A549 (cell line): ENCODE measurements around the gene ICAM2. TPM values are rescaled to one million over a fixed set of nuclear protein-coding genes. Genes with fewer than 3 reads are reported as not detected.

ENCODE experiments used
- ATAC-seq, 2 experiments: fragments of 200-7000 bp in 1 of 2; fragments of >200 bp in 1 of 2; cut with Nextera tagmentation in 1 of 2; cut with Tn5 transposase in 1 of 2; 3 replicates each; pipeline versions ENCODE4 v1.8.0 to v1.9.1; 2018 to 2020; ENCODE audit warnings: mild to moderate bottlenecking in 1 of 2, moderate library complexity in 1 of 2
- CTCF ChIA-PET: fragments of 300-600 bp; sonication (Branson Sonifier 250); formaldehyde crosslinking; extraction: SDS; loops from one replicate; lab custom pipeline; 2021; ENCODE audit warnings: antibody characterized with exemption, inconsistent platforms; lab: Yijun Ruan, JAX
- POLR2A ChIA-PET: fragments of 350-600 bp; formaldehyde crosslinking; extraction: SDS; loops from one replicate; lab custom pipeline; 2021; ENCODE audit warnings: antibody characterized with exemption, inconsistent platforms; lab: Yijun Ruan, JAX
- DNase-seq, 2 experiments: peaks; one replicate each; pipeline versions ENCODE4 v3.0.0 to v3.0.0-alpha.2; 2011 to 2016; ENCODE audit warnings: low read depth in 1 of 2, low spot score in 1 of 2
- FAIRE-seq: peaks from 2 replicates; lab custom pipeline; 2011; peaks lifted over from hg19 to GRCh38; lab: Jason Lieb, UNC
- H3K27ac ChIP-seq, 2 experiments: fragments of >200 bp; sonication (Bioruptor Twin); formaldehyde crosslinking; 3 replicates each; pipeline ENCODE4 v1.5.1; 2016 to 2017
- H3K4me1 ChIP-seq: fragments of >200 bp; sonication (Bioruptor Twin); formaldehyde crosslinking; 3 replicates; pipeline ENCODE4 v1.6.1; 2016
- H3K4me2 ChIP-seq: fragments of >200 bp; sonication (Bioruptor Twin); formaldehyde crosslinking; 3 replicates; pipeline ENCODE4 v1.6.1; 2016
- H3K4me3 ChIP-seq: fragments of >200 bp; sonication (Bioruptor Twin); formaldehyde crosslinking; 3 replicates; pipeline ENCODE4 v1.5.1; 2016
- H3K9me3 ChIP-seq: fragments of >200 bp; sonication (Bioruptor Twin); formaldehyde crosslinking; 3 replicates; pipeline ENCODE4 v1.6.1; 2016
- EHF ChIP-seq: fragments of 250-450 bp; sonication (Bioruptor Pico); IDR thresholded peaks from 2 replicates; pipeline ENCODE4 v1.5.0; 2020; ENCODE audit warnings: mild to moderate bottlenecking
- EP300 ChIP-seq, 2 experiments: fragments of >200 bp; sonication (Bioruptor Twin); formaldehyde crosslinking; IDR thresholded peaks; 2 replicates in 1 of 2; 3 replicates in 1 of 2; pipeline ENCODE4 v1.6.1; 2016 to 2017
- ESRRA ChIP-seq: fragments of 150-350 bp; IDR thresholded peaks from 2 replicates; pipeline ENCODE4 v1.6.1; 2014; ENCODE audit warnings: mild to moderate bottlenecking, low read length, borderline replicate concordance
- FOXS1 ChIP-seq: fragments of 250-450 bp; sonication (Bioruptor Pico); IDR thresholded peaks from 2 replicates; pipeline ENCODE4 v1.5.0; 2020; ENCODE audit warnings: mild to moderate bottlenecking, moderate library complexity
- HMGXB4 ChIP-seq: fragments of 250-450 bp; sonication (Bioruptor Pico); IDR thresholded peaks from 2 replicates; pipeline ENCODE4 v1.5.0; 2021; ENCODE audit warnings: mild to moderate bottlenecking, moderate library complexity, borderline replicate concordance
- HOXB13 ChIP-seq: fragments of 250-450 bp; sonication (Bioruptor Pico); IDR thresholded peaks from 2 replicates; pipeline ENCODE4 v1.5.0; 2020; ENCODE audit warnings: low read depth, mild to moderate bottlenecking, moderate library complexity
- HOXB5 ChIP-seq: fragments of 250-450 bp; sonication (Bioruptor Pico); IDR thresholded peaks from 2 replicates; pipeline ENCODE4 v1.5.0; 2020; ENCODE audit warnings: mild to moderate bottlenecking, moderate library complexity
- JUN ChIP-seq, 2 experiments: fragments of >200 bp; sonication (Bioruptor Twin); formaldehyde crosslinking; IDR thresholded peaks; 2 replicates in 1 of 2; 3 replicates in 1 of 2; pipeline ENCODE4 v1.6.1; 2016 to 2017
- JUNB ChIP-seq: fragments of >200 bp; sonication (Bioruptor Twin); formaldehyde crosslinking; IDR thresholded peaks from 2 replicates; pipeline ENCODE4 v1.6.1; 2016
- MAZ ChIP-seq: fragments of 150-350 bp; IDR thresholded peaks from 2 replicates; pipeline ENCODE4 v1.6.1; 2014; ENCODE audit warnings: antibody characterized with exemption, low read depth, low read length, borderline replicate concordance
- NFE2L2 ChIP-seq: fragments of 150-350 bp; conservative IDR thresholded peaks from 2 replicates; pipeline ENCODE4 v1.6.1; 2014; ENCODE audit warnings: low read length
- NPAS2 ChIP-seq: fragments of 250-450 bp; sonication (Bioruptor Pico); IDR thresholded peaks from 2 replicates; pipeline ENCODE4 v1.8.0; 2022; ENCODE audit warnings: mild to moderate bottlenecking, moderate library complexity, borderline replicate concordance
- PBX3 ChIP-seq: IDR thresholded peaks from 2 replicates; pipeline ENCODE4 v1.6.1; 2012
- RARB ChIP-seq: fragments of 250-450 bp; sonication (Bioruptor Pico); IDR thresholded peaks from 2 replicates; pipeline ENCODE4 v1.8.0; 2021; ENCODE audit warnings: mild to moderate bottlenecking, moderate library complexity
- RFX5 ChIP-seq: fragments of 450-650 bp; IDR thresholded peaks from 2 replicates; pipeline ENCODE4 v1.7.1; 2014; ENCODE audit warnings: antibody characterized with exemption, mild to moderate bottlenecking, moderate library complexity
- SMC3 ChIP-seq: fragments of >200 bp; sonication (Bioruptor Twin); formaldehyde crosslinking; IDR thresholded peaks from 3 replicates; pipeline ENCODE4 v1.6.1; 2018; ENCODE audit warnings: inconsistent platforms
- SREBF2 ChIP-seq: fragments of 450-650 bp; IDR thresholded peaks from 2 replicates; pipeline ENCODE4 v1.6.1; 2014; ENCODE audit warnings: mild to moderate bottlenecking, moderate library complexity
- TFCP2L1 ChIP-seq: fragments of 250-450 bp; sonication (Bioruptor Pico); IDR thresholded peaks from 2 replicates; pipeline ENCODE4 v1.5.0; 2021; ENCODE audit warnings: mild to moderate bottlenecking
- ZSCAN20 ChIP-seq: fragments of 250-450 bp; sonication (Bioruptor Pico); IDR thresholded peaks from 2 replicates; pipeline ENCODE4 v1.8.0; 2022; ENCODE audit warnings: mild to moderate bottlenecking, moderate library complexity
- WGBS: methylation state at CpG from one replicate; pipeline ENCODE4 v1.1.6; 2017; ENCODE audit errors: missing lambda C conversion rate; 5-methylcytosine and 5-hydroxymethylcytosine counted together
- polyA plus RNA-seq, 4 experiments: library from polyadenylated mRNA; depleted of rRNA in 3 of 4; stranded (reverse); fragments of >200 nt; fragmentation: RNase III in 1 of 4; extraction: RNeasy Plus Mini Kit Qiagen cat#74134 plus additional on column Dnase treatment in 1 of 4; gene quantifications; 2 replicates in 3 of 4; 3 replicates in 1 of 4; pipeline ENCODE4 v1.2.3, GENCODE V29; 2011 to 2017
- TF ChIP-seq, protein P1 (sequence below): fragments of 150-350 bp; IDR thresholded peaks from 2 replicates; pipeline ENCODE4 v1.6.1; 2014; ENCODE audit warnings: low read depth, mild to moderate bottlenecking, low read length
- TF ChIP-seq, protein P2 (sequence below): fragments of >200 bp; sonication (Bioruptor Twin); formaldehyde crosslinking; IDR thresholded peaks from 3 replicates; pipeline ENCODE4 v1.6.1; 2016

The ICAM2 gene
- polyA plus RNA-seq, 2 of the 4 experiments (the other 2 are of a cell fraction): not detected

DNA sequence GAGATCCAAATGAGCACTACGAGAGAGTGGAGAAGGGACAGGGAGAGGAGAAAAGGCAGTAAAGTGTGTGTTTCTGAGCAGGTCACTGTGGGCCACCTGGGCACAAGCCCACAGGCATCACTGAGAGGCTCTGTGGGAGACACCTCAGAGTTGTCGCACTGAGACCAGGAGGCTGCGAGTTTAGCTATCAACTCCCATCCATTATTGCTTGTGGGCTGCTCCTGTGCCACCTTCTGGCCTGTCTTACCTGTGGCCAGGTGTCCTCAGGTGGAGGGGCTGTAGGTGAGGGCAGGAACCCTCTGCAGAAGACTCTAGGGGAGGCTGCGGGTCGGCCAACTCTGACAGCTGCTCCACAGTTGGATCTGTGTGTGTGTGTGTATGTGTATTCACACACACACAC, 24.8 kb downstream of the ICAM2 start (continued):
- TF ChIP-seq RARB (CRISPR knock-in tag) (no peak), JUN (IDR thresholded peaks at IDR 0.05) (no peak)
- TF ChIP-seq, protein P1, sequence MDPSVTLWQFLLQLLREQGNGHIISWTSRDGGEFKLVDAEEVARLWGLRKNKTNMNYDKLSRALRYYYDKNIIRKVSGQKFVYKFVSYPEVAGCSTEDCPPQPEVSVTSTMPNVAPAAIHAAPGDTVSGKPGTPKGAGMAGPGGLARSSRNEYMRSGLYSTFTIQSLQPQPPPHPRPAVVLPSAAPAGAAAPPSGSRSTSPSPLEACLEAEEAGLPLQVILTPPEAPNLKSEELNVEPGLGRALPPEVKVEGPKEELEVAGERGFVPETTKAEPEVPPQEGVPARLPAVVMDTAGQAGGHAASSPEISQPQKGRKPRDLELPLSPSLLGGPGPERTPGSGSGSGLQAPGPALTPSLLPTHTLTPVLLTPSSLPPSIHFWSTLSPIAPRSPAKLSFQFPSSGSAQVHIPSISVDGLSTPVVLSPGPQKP: no peak

DNA sequence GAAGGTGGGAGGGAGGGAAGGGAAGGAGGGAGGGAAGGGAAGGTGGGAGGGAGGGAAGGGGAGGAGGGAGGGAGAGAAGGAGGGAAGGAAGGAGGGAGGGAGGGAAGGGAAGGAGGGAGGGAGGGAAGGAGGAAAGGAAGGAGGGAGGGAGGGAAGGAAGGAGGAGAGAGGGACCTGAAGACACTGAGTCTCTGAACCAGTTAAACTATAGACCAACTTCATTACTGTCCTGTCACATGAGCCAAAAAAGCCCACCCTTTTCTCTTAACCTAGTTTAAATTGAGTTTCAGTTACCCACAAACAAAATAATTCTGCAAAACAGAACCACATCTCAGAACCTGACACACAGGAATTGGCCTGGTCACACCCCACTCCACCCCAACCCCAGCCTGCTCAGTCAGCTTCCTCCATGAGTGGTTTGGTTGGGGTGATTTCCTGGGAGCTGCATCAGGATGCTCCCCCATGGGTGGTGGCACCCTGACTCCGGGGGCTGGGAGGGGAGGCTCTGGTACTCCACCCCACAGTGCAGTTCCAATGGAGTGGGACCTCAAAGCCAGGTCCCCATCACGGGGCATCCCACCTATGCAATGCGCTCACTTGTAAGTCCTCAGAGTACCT, 27.0 kb downstream of the ICAM2 start:
- POLR2A ChIA-PET: interaction anchor here (0.6 kb wide), 1 partner anchor 24 kb away, joined by 3 read pairs; no protein-coding TSS in a partner anchor
- no peak for FAIRE-seq
- no peak overlapping the region for H3K4me2 ChIP-seq
- H3K4me3 ChIP-seq: no peak overlapping the region
- TF ChIP-seq NPAS2 (CRISPR knock-in tag) (no peak), TFCP2L1 (CRISPR knock-in tag) (no peak), NFE2L2 (no peak), HOXB13 (no peak), JUNB (no peak), EHF (no peak), HOXB5 (CRISPR knock-in tag) (no peak), FOXS1 (CRISPR knock-in tag) (no peak), ZSCAN20 (CRISPR knock-in tag) (no peak), RFX5 (no peak), SREBF2 (no peak)
- TF ChIP-seq, protein P1: no peak
- H3K4me1 ChIP-seq: peaks cover 3% of the 10 kb centered on the region; the same call in 1 of the 3 replicates
- ATAC-seq: no peak
- no peak overlapping the region for H3K27ac ChIP-seq
- WGBS: 17% methylated on average over 3 of the region's 3 CpGs
- CTCF ChIA-PET: interaction anchor here (0.7 to 14.8 kb wide), 9 partner anchors 8 to 140 kb away, joined by 3 to 150 read pairs (median 7); partner anchors contain the start of genes CSHL1 and GH1
- DNase-seq: no peak
- H3K9me3 ChIP-seq: no peaks in the 10 kb centered on the region

DNA sequence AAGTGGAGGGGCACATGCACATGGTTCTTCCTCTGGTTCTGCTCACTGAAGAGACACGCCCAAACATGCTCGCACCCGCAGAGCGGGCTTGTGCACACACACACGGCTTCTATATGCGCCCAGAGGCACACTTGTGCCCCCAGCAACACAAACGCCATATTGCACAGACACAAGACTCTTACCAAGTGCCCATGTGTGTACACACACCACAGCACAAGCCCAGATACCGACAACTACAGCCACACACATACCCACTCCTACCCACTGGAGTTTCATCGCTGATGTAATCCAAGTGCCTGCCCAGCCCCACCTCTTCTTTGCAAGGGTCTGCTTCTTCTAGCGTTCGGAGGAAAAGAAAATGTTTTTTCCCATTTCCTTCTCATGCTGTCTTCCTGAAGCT, 28.8 kb downstream of the ICAM2 start:
- peaks cover 6% of the 10 kb centered on the region; the same call in 1 of the 3 replicates for H3K4me1 ChIP-seq
- no peak for DNase-seq
- no peak overlapping the region for H3K4me2 ChIP-seq
- H3K4me3 ChIP-seq: no peak overlapping the region
- ATAC-seq: no peak
- H3K9me3 ChIP-seq: no peaks in the 10 kb centered on the region
- TF ChIP-seq PBX3 (no peak), SMC3 (no peak), MAZ (no peak), TFCP2L1 (CRISPR knock-in tag) (no peak), ESRRA (no peak), HOXB5 (CRISPR knock-in tag) (no peak), EP300 (IDR thresholded peaks at IDR 0.05) (no peak), HMGXB4 (CRISPR knock-in tag) (no peak)
- TF ChIP-seq, protein P2, sequence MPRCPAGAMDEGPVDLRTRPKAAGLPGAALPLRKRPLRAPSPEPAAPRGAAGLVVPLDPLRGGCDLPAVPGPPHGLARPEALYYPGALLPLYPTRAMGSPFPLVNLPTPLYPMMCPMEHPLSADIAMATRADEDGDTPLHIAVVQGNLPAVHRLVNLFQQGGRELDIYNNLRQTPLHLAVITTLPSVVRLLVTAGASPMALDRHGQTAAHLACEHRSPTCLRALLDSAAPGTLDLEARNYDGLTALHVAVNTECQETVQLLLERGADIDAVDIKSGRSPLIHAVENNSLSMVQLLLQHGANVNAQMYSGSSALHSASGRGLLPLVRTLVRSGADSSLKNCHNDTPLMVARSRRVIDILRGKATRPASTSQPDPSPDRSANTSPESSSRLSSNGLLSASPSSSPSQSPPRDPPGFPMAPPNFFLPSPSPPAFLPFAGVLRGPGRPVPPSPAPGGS: no peak
- H3K27ac ChIP-seq: no peak overlapping the region
- ChIA-PET POLR2A (interaction anchor here (0.7 kb wide), 1 partner anchor 148 kb away, joined by 11 read pairs; no protein-coding TSS in a partner anchor), CTCF (interaction anchor here (0.7 to 14.8 kb wide), 13 partner anchors 8 to 458 kb away, joined by 3 to 150 read pairs (median 6); partner anchors contain the start of genes GH1, ICAM2 and SCN4A)
- WGBS: 63% methylated on average over 11 of the region's 11 CpGs
- no peak for FAIRE-seq
